Subcutaneous adipose tissue (tissue), 4 donors: ENCODE data around the gene CCDC88C. TPM values are rescaled to one million over a fixed set of nuclear protein-coding genes. Genes with fewer than 3 reads are reported as not detected.

ENCODE experiments used
- total RNA-seq, 4 donors: library from RNA; depleted of rRNA; stranded (reverse); fragments of >200 nt; gene quantifications; one replicate each; pipeline ENCODE4 v1.1.0, GENCODE V29; 2016
- TF ChIP-seq, protein P1 (sequence below): fragments of 450-650 bp; IDR thresholded peaks from one replicate; pipeline ENCODE4 v1.5.1; 2016; ENCODE audit warnings: low read depth, mild to moderate bottlenecking, control low read depth, antibody characterized with exemption, moderate library complexity

The CCDC88C gene, protein sequence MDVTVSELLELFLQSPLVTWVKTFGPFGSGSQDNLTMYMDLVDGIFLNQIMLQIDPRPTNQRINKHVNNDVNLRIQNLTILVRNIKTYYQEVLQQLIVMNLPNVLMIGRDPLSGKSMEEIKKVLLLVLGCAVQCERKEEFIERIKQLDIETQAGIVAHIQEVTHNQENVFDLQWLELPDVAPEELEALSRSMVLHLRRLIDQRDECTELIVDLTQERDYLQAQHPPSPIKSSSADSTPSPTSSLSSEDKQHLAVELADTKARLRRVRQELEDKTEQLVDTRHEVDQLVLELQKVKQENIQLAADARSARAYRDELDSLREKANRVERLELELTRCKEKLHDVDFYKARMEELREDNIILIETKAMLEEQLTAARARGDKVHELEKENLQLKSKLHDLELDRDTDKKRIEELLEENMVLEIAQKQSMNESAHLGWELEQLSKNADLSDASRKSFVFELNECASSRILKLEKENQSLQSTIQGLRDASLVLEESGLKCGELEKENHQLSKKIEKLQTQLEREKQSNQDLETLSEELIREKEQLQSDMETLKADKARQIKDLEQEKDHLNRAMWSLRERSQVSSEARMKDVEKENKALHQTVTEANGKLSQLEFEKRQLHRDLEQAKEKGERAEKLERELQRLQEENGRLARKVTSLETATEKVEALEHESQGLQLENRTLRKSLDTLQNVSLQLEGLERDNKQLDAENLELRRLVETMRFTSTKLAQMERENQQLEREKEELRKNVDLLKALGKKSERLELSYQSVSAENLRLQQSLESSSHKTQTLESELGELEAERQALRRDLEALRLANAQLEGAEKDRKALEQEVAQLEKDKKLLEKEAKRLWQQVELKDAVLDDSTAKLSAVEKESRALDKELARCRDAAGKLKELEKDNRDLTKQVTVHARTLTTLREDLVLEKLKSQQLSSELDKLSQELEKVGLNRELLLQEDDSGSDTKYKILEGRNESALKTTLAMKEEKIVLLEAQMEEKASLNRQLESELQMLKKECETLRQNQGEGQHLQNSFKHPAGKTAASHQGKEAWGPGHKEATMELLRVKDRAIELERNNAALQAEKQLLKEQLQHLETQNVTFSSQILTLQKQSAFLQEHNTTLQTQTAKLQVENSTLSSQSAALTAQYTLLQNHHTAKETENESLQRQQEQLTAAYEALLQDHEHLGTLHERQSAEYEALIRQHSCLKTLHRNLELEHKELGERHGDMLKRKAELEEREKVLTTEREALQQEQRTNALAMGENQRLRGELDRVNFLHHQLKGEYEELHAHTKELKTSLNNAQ (N-terminal part only)
- 10 to 100 TPM in 1 of 4 donors, 1 to 10 TPM in 3; 7.3 to 16.2 (median 8.8) TPM for total RNA-seq

DNA sequence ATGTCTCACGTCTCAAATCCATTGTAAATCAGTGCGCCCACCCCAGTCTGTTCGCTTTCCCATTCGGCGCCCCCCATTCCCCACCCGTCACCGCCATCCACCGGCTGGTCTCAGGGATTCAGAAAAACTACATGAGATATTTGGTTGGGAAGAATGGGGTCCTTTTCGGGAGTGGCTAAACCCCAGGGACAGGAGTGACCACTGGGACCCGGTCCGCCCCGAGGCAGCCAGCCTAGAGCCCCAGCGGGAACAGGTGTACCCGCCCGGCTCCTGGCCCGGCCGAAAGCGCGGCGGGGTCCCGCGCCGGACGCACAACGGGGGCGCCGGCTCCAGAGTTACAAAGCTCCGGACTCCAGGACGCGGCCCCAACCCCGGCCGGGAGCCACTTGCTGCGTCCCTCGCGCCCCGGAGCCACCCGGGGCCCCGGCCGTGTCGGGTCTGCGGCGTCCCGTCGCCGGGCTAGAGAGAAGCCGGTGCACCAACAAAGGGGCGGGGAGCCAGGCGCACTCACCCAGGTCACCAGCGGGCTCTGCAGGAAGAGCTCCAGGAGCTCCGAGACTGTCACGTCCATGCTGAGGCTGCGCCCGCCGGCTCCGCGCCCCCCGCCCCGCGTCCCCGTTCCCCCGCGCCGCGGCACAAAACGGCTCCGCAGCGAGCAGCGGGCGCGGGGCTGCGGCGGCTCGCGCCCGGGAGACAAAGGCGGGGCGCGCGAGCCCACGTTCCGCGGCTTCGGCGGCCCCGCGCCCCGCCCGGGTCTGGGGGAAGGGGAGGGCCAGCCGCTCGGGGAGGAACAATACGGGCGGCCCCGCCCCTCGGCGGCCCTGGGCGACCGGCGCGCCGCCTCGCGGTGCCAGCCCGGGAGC is at the start of gene CCDC88C:
Gene CCDC88C (minus strand): TSS at position 701 of the 863 bp plus-strand sequence. CDS start 130 bp downstream, at position 571.
- TF ChIP-seq, protein P1, sequence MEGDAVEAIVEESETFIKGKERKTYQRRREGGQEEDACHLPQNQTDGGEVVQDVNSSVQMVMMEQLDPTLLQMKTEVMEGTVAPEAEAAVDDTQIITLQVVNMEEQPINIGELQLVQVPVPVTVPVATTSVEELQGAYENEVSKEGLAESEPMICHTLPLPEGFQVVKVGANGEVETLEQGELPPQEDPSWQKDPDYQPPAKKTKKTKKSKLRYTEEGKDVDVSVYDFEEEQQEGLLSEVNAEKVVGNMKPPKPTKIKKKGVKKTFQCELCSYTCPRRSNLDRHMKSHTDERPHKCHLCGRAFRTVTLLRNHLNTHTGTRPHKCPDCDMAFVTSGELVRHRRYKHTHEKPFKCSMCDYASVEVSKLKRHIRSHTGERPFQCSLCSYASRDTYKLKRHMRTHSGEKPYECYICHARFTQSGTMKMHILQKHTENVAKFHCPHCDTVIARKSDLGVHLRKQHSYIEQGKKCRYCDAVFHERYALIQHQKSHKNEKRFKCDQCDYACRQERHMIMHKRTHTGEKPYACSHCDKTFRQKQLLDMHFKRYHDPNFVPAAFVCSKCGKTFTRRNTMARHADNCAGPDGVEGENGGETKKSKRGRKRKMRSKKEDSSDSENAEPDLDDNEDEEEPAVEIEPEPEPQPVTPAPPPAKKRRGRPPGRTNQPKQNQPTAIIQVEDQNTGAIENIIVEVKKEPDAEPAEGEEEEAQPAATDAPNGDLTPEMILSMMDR = no peak

DNA sequence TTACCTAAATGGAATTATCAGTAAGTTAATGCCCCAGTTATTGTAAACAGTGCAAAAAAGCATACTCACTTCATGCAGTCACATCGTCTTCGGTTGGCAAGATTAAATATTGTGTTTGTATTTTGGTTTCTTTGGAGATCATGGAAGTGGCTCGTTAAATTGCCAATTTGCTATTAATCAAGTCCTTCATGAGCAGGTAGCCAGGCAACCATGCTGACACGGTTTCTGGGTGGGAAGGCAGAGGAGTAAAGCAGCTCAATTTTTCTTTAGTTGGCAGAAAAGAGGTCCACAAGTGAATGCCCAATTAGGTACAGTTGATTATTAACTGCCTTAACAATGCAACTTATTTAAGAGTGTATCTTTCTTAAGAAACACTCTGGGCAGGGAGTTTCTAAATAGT is 48.6 kb upstream of the CCDC88C start:
- TF ChIP-seq, protein P1 = no peak

DNA sequence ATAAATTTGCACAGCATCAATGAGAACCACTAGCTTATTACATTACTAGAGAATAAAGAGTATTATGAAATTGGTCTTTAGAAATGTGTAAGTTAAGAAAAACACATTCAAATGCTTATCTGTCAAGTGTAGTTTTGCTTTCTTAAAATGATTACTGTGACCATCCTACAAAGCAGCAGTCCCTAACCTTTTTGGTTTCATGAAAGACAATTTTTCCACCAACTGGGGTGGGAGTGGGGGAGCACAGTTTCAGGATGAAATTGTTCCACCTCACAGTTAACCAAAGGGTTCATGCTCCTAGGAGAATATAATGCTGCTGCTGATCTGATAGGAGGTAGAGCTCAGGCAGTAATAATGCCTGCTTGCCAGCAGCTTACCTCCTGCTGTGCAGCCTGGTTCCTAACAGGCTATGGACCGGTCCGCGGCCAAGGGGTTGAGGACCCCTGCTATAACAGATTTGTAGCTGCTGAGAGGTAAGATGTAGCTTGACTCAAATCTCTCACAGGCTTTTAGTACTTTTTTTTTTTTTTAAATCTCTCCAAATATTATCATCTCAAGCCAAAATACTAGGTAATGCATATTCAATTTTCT is 47.1 kb upstream of the CCDC88C start:
- TF ChIP-seq, protein P1 = no peak

DNA sequence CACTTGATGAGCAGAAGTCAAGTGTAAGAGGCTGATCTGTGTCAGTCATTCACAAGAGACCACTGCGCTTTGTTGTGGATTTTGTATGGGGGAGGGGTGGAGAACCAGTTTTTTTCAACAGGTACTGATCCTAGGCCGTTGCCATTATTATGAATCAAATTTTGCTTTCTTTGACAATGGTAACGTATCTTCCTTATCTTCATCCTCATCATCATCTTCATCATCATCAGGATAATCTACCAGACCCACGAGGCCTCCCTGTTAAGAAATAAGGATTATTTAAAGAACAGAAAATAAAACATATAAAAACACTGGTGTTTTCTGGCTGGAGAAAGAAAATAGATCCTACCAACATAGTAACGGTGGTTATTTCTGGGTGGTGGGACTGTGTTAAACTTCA is 41.0 kb upstream of the CCDC88C start:
- TF ChIP-seq, protein P1 = no peak

DNA sequence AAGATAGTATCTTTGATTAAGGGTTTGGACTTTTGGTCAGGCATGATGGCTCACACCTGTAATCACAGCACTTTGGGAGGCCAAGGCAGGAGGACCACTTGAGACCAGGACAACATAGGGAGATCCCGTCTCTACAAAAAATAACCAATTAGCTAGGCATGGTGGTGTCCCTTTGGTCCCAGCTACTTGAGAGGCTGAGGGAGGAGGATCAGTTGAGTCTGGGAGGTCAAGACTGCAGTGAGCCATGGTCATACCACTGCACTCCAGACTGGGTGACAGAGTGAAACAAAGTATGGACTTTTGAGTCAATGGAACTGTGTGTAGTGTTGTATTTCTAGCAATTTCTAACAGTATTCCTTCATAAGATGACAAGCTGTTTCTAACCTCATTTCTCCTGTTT is 38.7 kb upstream of the CCDC88C start:
- TF ChIP-seq, protein P1 = no peak

DNA sequence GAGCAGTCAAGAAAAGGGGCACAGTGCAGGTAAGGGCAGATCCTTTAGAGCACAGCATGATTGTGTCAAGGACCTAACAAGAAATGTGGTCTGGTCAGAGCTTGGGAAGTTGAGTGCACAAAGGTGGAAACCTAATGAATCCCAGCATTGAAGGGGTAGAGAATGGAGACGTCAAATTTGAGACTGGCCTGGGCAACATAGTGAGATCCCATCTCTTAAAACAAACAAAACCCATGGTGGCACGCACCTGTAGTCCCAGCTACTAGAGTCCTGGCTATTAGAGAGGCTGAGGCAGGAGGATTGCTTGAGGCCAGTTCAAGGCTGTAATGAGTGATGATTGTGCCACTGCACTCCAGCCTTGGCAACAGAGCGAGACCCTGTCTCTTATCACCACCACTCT is 37.0 kb upstream of the CCDC88C start:
- TF ChIP-seq, protein P1 = no peak
